Measurements from ENCODE around the gene ATP5F1B. TPM values are rescaled to one million over a fixed set of nuclear protein-coding genes. Genes with fewer than 3 reads are reported as not detected.

The ATP5F1B gene
- total and polyA plus RNA-seq, 2 of the 8 experiments (the other 6 are each of a cell fraction or from before 2014, with no cell fraction given): 900 to 1,522 TPM

- Histone ChIP-seq H2BK120ac (replicated peaks; ENCODE audit: low read depth, low read length) (no peak overlapping the region), H3K18ac (ENCODE audit: extremely low read depth, low read length) (no peak overlapping the region), H3K9me3 (ENCODE audit: insufficient read depth in 2 of 2, low read depth in 1 of 2, low read length in 1 of 2) (no peaks in the 10 kb centered on the region), H3K14ac (ENCODE audit: insufficient read length) (no peak overlapping the region), H3K23me2 (ENCODE audit: low read depth, low read length) (peaks cover 2% of the 10 kb centered on the region; the same call in 1 of the 2 replicates), H3K23ac (ENCODE audit: insufficient read length) (no peak overlapping the region), H3K56ac (replicated peaks; ENCODE audit: insufficient read length, low read depth, low read length) (no peak overlapping the region), H2BK12ac (ENCODE audit: low read depth, low read length) (no peak overlapping the region), H2AFZ (ENCODE audit: low read length) (no peak overlapping the region), H2BK5ac (ENCODE audit: low read depth, low read length) (no peak overlapping the region; the same call in 1 of the 2 replicates), H3K79me2 (ENCODE audit: control insufficient read depth in 1 of 2, insufficient read depth in 2 of 2, low read length in 2 of 2) (peaks cover 84 to 99% of the 10 kb centered on the region in 2 experiments), H4K91ac (replicated peaks; ENCODE audit: insufficient read length, low read length) (no peak overlapping the region), H3K4ac (replicated peaks; ENCODE audit: insufficient read length, low read depth, low read length) (no peak overlapping the region), H3K79me1 (ENCODE audit: low read depth, low read length) (peaks cover 3% of the 10 kb centered on the region; the same call in 1 of the 2 replicates), H2AK5ac (ENCODE audit: low read depth, low read length) (no peak overlapping the region), H2BK20ac (ENCODE audit: low read length) (no peak overlapping the region), H2BK15ac (ENCODE audit: low read length) (no peak overlapping the region), H3K4me3 (ENCODE audit: extremely low read depth in 1 of 4, insufficient read depth in 2 of 4, low read depth in 3 of 4, low read length in 4 of 4) (no peak overlapping the region), H4K20me1 (replicated peaks in 1 of 2; ENCODE audit: control insufficient read depth in 1 of 2, insufficient read depth in 2 of 2, low read length in 2 of 2) (peaks cover 32 to 36% of the 10 kb centered on the region in 2 experiments), H3K27me3 (replicated peaks in 1 of 4; ENCODE audit: control insufficient read depth in 3 of 4, extremely low read depth in 1 of 4, insufficient read depth in 3 of 4, low read length in 3 of 4) (no peaks in the 10 kb centered on the region), H3K4me1 (replicated peaks in 1 of 4; ENCODE audit: control insufficient read depth in 3 of 4, insufficient read depth in 4 of 4, low read length in 3 of 4) (peaks cover 0 to 3% (median 0%) of the 10 kb centered on the region in 4 experiments; a peak in 3 of 7 replicates), H3K36me3 (ENCODE audit: control insufficient read depth in 2 of 4, insufficient read depth in 4 of 4, low read length in 3 of 4) (peaks cover 0 to 37% (median 3%) of the 10 kb centered on the region in 4 experiments; a peak in 3 of 8 replicates), H4K8ac (ENCODE audit: extremely low read depth, insufficient read depth, low read length) (no peak overlapping the region), H4K5ac (ENCODE audit: insufficient read length, low read depth, low read length) (no peak overlapping the region), H3K27ac (ENCODE audit: low read depth, low read length) (no peak overlapping the region), H3K4me2 (ENCODE audit: insufficient read depth in 1 of 2, low read depth in 2 of 2, low read length in 2 of 2) (no peak overlapping the region; a peak in 1 of 4 replicates), H3K9ac (replicated peaks in 1 of 4; ENCODE audit: extremely low read depth in 1 of 4, low read depth in 3 of 4, low read length in 3 of 4) (no peak overlapping the region)
- FAIRE-seq (no peak), DNase-seq (ENCODE audit: low read depth in 1 of 2, low spot score in 2 of 2) (no peak)
- WGBS, 2 experiments (ENCODE audit: extremely low coverage in 1 of 2, insufficient coverage in 1 of 2, insufficient read length in 1 of 2, insufficient replicate concordance in 2 of 2, low coverage in 1 of 2, low lambda C conversion rate in 2 of 2, missing lambda C conversion rate in 1 of 2): 100% methylated on average over 6 of the region's 6 CpGs; no CpG with 5 or more reads in 1 of the 2 experiments
- ChIA-PET CTCF (ENCODE audit: partially characterized antibody) (no interaction called here), POLR2A (ENCODE audit: partially characterized antibody) (interaction anchor here (0.6 to 52.4 kb wide), 11 partner anchors 9 to 414 kb away, joined by 3 to 1406 read pairs (median 4); partner anchors contain the start of genes ATP5F1B, NACA and PRIM1)
- TF ChIP-seq ASH2L (IDR thresholded peaks at IDR 0.05; ENCODE audit: low read length) (no peak), POLR2A (IDR thresholded peaks at IDR 0.05; ENCODE audit: control extremely low read depth in 1 of 2, low read depth in 2 of 2, low read length in 2 of 2) (no peak), KDM4A (IDR thresholded peaks at IDR 0.05; ENCODE audit: low read depth, low read length, severe bottlenecking) (no peak), FOSL1 (IDR thresholded peaks at IDR 0.05; ENCODE audit: insufficient read depth, low read depth, low read length) (no peak), NRF1 (IDR thresholded peaks at IDR 0.05; ENCODE audit: low read depth, low read length) (no peak), EGR1 (IDR thresholded peaks at IDR 0.05; ENCODE audit: borderline replicate concordance, low read depth, low read length) (no peak), GTF2F1 (IDR thresholded peaks at IDR 0.05; ENCODE audit: borderline replicate concordance, low read depth, low read length) (no peak)
These were observed 36.5 kb upstream of the ATP5F1B start for GRCh38 chr12:56682323-56682722.
